Measurements from ENCODE around the gene USP31. TPM values are rescaled to one million over a fixed set of nuclear protein-coding genes. Genes with fewer than 3 reads are reported as not detected.

USP31 gene
- total and polyA plus RNA-seq, 2 donors from 2014 or later, result 3.5 to 19.7 TPM

GRCh38 chr16:23085949-23086348 is 63.3 kb downstream of the USP31 start:
- FAIRE-seq (peak; percentile 32), DNase-seq (no peak)
- Histone ChIP-seq H3K27ac (ENCODE audit: low read depth in 2 of 2, low read length in 2 of 2) (no peak overlapping the region), H3K36me3 (ENCODE audit: control insufficient read depth in 2 of 3, insufficient read depth in 3 of 3, low read length in 3 of 3) (peaks cover 0 to 8% (median 5%) of the 10 kb centered on the region in 3 donors), H3K4me3 (ENCODE audit: low read length in 3 of 3) (no peak overlapping the region), H3K27me3 (ENCODE audit: control insufficient read depth, insufficient read depth, low read length) (no peaks in the 10 kb centered on the region), H3K9me3 (ENCODE audit: control insufficient read depth in 2 of 3, insufficient read depth in 1 of 3, low read length in 3 of 3) (no peaks in the 10 kb centered on the region), H3K4me1 (ENCODE audit: control insufficient read depth in 2 of 3, insufficient read depth in 2 of 3, low read depth in 1 of 3, low read length in 3 of 3) (no peaks in the 10 kb centered on the region), H3K9ac (ENCODE audit: low read length in 3 of 3) (no peak overlapping the region)
- TF ChIP-seq CTCF (IDR thresholded peaks at IDR 0.05; ENCODE audit: borderline replicate concordance, extremely low read depth, insufficient read depth), result no peak
- intact Hi-C loops (cut with DNase I), result no loop called here

- H3K4me1 ChIP-seq (ENCODE audit: control insufficient read depth in 2 of 3, insufficient read depth in 2 of 3, low read depth in 1 of 3, low read length in 3 of 3), result peaks cover 0 to 8% (median 3%) of the 10 kb centered on the region in 3 donors
- H3K9me3 ChIP-seq (ENCODE audit: control insufficient read depth in 2 of 3, insufficient read depth in 1 of 3, low read length in 3 of 3), result no peaks in the 10 kb centered on the region
- DNase-seq, result no peak
- no peak for FAIRE-seq
- intact Hi-C loops (cut with DNase I), result no loop called here
- no peak overlapping the region for H3K27ac ChIP-seq (ENCODE audit: low read depth in 2 of 2, low read length in 2 of 2)
- no peak overlapping the region for H3K4me3 ChIP-seq (ENCODE audit: low read length in 3 of 3)
- TF ChIP-seq CTCF (IDR thresholded peaks at IDR 0.05; ENCODE audit: borderline replicate concordance, extremely low read depth, insufficient read depth), result no peak
- no peaks in the 10 kb centered on the region for H3K27me3 ChIP-seq (ENCODE audit: control insufficient read depth, insufficient read depth, low read length)
- H3K9ac ChIP-seq (ENCODE audit: low read length in 3 of 3), result no peak overlapping the region
- H3K36me3 ChIP-seq (ENCODE audit: control insufficient read depth in 2 of 3, insufficient read depth in 3 of 3, low read length in 3 of 3), result peaks cover 0 to 11% (median 3%) of the 10 kb centered on the region in 3 donors
Measured at GRCh38 chr16:23082161-23082788, 67.0 kb downstream of the USP31 start.

- FAIRE-seq, result no peak
- TF ChIP-seq CTCF (IDR thresholded peaks at IDR 0.05; ENCODE audit: borderline replicate concordance, extremely low read depth, insufficient read depth), result no peak
- peaks cover 0 to 11% (median 3%) of the 10 kb centered on the region in 3 donors for H3K36me3 ChIP-seq (ENCODE audit: control insufficient read depth in 2 of 3, insufficient read depth in 3 of 3, low read length in 3 of 3)
- no peak for DNase-seq
- no peak overlapping the region for H3K4me3 ChIP-seq (ENCODE audit: low read length in 3 of 3)
- H3K9ac ChIP-seq (ENCODE audit: low read length in 3 of 3), result no peak overlapping the region
- intact Hi-C loops (cut with DNase I), result no loop called here
- H3K4me1 ChIP-seq (ENCODE audit: control insufficient read depth in 2 of 3, insufficient read depth in 2 of 3, low read depth in 1 of 3, low read length in 3 of 3), result peaks cover 0 to 8% (median 3%) of the 10 kb centered on the region in 3 donors
- H3K27ac ChIP-seq (ENCODE audit: low read depth in 2 of 2, low read length in 2 of 2), result no peak overlapping the region
- H3K9me3 ChIP-seq (ENCODE audit: control insufficient read depth in 2 of 3, insufficient read depth in 1 of 3, low read length in 3 of 3), result no peaks in the 10 kb centered on the region
- no peaks in the 10 kb centered on the region for H3K27me3 ChIP-seq (ENCODE audit: control insufficient read depth, insufficient read depth, low read length)
Measured at GRCh38 chr16:23081675-23082119, 67.6 kb downstream of the USP31 start.

Data from kidney (tissue), 14 donors.